IPS-NIHi11 (cell line): ENCODE results near the gene CNNM4.
"Not testable (repeated sequence)": the region's sequence is repeated elsewhere in the genome, so short reads cannot be mapped to it uniquely, and the experiment has no call there.

Experiments
- DNase-seq: peaks from one replicate; pipeline ENCODE4 v3.0.0; 2012; ENCODE audit warnings: mixed read lengths, low spot score

CNNM4 gene

GRCh38 chr2:96792772-96793749, 32.4 kb downstream of the CNNM4 start:
- DNase-seq = no peak

- no peak for DNase-seq
Measured at GRCh38 chr2:96795076-96795475, 34.4 kb downstream of the CNNM4 start.

DNA sequence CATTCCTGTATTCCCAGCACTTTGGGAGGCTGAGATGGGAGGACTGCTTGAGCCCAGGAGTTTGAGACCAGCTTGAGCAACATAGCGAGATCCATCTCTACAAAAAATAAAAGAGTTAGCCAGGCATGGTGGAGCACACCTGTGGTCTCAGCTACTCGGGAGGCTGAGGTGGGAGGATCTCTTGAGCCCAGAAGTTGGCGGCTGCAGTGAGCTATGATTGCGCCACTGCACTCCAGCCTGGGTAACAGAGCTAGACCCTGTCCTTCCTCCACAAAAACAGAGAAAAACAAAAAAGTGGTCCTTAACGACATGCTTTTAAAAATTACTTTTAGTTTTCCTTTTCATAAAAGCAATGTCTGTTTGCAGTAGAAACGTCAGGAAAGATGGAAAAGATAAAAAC, 35.8 kb downstream of the CNNM4 start:
- not testable (repeated sequence) for DNase-seq

- DNase-seq = no peak
Measured at GRCh38 chr2:96797066-96797625, 36.4 kb downstream of the CNNM4 start.

- DNase-seq = no peak
Measured at GRCh38 chr2:96798733-96799622, 38.3 kb downstream of the CNNM4 start.

- no peak for DNase-seq
Measured at GRCh38 chr2:96799623-96799935, 38.9 kb downstream of the CNNM4 start.

GRCh38 chr2:96800061-96801004, 39.6 kb downstream of the CNNM4 start:
- DNase-seq = no peak

DNA sequence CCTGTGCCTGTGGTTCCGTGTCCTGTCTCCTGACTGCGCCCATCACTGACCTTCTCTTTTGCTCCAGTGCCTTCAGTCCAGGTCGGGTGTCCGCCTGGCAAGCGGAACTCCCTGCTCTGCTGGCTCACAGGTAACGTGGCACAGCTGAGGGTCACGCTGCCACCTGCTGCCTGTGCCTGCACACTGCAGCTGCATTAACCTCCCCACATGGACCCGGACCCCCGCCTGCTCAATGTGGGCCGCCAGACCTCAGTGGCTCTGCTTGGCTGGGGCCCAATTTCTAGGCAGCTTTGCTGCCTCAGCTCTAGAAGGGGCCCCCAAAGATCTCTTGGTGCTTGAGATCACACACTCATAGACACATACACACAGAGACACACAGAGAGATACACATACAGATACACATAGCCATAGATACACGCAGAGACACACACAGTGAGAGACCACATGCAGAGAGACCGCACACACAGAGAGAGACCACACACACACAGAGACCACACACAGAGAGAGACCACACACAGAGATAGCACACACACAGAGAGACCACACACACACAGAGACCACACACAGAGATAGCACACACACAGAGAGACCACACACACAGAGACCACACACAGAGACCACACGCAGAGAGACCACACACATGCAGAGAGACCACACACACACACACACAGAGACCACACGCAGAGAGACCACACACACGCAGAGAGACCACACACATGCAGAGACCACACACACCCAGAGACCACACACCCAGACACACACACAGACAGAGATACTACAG, 40.5 kb downstream of the CNNM4 start:
- DNase-seq = peak; percentile 92

- no peak for DNase-seq
Measured at GRCh38 chr2:96801786-96802595, 41.3 kb downstream of the CNNM4 start.

DNA sequence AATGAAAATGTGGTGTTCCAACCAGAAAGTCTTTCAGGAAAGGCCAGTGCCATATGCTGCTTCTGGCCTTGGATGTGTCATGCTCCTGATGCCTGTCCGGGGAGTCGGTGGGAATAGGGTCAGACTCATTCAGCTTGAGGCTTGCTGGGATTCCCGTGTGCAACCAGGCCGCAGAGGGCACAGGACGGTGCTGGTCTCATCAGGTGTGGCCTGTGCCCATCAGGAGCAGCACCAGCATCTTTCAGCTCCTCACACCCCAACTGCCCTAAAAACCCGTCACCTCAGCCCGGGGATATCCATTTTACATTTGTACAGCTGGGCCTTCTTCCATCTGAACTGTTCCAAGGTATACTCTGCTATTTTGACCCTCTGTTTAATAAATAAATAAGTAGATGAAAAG, 42.0 kb downstream of the CNNM4 start:
- no peak for DNase-seq

GRCh38 chr2:96804986-96805385, 44.3 kb downstream of the CNNM4 start:
- no peak for DNase-seq

GRCh38 chr2:96805946-96806345, 45.2 kb downstream of the CNNM4 start:
- DNase-seq = not testable (repeated sequence)

DNA sequence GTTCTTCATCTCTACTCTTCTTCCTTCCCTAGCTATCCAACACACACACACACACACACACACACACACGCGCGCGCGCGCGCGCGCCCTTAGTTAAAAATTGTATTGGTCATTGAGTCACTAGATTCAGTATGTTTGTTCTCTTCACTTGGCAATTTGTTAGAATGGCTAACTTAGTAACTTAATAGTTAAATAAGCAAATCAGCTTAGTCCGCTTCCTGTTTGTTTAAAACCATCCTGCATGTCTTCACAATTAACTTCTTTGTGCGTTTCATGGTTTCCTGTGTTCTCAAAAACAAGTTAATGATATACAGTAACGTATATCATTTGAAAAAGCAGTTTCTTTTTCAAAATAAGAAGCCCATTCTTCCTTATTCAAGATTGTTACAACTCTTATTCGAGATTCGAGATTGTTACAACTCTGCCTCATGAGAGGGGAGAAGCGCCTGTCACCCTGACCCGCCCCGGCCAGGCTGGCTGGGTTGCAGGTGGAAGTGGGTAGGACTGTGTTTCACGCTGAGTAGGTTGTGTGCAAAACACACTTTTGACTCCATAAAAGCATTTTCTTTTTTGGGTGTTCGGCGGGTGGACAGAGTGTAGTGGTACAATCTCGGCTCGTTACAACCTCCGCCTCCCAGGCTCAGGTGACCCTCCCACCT, 45.9 kb downstream of the CNNM4 start:
- no peak for DNase-seq

DNA sequence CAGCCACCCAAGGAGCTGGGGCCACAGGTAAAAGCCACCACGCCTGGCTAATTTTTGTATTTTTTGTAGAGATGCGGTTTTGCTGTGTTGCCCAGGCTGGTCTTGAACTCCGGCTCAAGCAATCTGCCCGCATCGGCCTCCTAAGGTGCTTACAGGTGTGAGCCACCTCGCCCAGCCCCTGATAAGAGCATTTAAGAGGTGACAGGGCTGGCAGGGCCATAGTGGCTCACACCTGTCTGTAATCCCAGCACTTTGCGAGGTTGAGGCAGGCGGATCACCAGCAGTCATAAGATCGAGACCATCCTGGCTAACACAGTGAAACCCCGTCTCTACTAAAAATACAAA, 46.4 kb downstream of the CNNM4 start:
- DNase-seq = no peak

- no peak for DNase-seq
Measured at GRCh38 chr2:96808176-96808837, 47.6 kb downstream of the CNNM4 start.

DNA sequence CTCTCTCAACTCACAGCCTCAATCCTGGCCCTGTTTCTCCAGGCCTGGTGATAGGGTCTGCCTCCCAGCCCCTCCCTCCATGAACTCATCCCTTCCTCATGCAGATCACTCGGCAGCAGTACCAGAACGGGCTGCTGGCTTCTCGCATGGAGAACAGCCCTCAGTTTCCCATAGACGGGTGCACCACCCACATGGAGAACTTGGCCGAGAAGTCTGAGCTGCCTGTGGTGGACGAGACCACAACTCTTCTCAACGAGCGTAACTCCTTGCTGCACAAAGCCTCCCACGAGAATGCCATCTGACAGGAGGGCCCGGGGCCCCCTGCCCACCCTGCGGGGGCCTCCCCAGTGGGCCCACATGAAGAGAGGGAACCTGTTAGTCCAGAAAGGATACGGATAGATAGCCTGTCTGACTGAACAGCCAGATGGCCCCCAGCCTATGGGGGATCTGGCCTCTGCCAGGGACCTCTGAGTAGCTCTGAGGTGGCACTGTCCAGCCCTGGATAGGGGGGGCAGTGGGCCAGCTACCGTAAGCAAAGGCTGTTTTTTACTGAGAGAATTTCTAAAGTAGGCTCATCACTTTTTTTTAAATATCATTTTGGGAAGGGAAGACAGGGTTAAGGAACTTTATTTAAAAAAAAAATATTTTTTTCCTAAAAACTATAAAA, 48.6 kb downstream of the CNNM4 start:
- no peak for DNase-seq

DNA sequence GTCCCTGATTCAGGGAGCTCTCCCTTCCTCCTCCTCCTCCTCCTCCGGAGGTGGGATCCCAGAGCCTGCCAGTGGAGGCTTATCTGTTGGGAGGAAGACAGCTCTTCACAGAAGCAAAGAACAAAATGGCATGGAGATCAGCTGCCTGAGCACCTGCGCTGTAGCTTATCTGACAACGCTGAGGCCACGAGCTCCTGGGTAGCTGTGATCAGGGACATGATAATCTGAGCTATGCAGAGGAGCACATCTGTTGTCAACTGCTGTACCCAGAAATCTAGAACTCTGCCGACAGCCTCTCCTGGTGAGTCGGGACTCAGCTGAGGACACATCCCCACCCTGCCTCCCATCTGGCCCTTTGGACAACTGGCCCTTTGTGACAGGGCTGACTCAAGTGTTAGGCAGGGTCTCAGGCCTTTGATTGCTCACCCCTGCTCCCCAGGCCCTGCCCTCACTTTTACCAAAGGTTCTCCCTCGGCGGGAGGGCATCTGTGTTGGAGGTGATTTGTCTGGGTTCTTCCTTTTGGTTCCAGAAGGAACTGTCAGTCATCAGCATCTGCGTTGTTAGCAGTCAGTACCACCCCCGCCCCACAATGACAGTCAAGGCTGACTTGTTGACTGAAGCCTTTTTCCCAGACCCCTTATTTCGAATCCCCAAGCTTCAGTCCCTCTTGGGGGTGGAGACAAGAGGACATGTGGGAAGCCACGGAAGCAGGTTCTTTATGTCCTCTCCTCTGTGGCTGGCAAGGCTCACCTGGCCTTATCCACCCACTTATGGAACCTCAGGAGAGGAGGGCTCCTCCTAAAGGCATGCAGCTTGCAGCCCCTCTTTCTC, 49.5 kb downstream of the CNNM4 start:
- DNase-seq = no peak
